HG03457 (cell line): ENCODE measurements around the gene TMEFF2.

Experiments
- ATAC-seq: cut with Tn5 transposase; IDR thresholded peaks from one replicate; pipeline ENCODE4 v1.9.1; 2021; ENCODE audit warnings: moderate number of reproducible peaks; ENCODE audit not compliant: unreplicated experiment

TMEFF2 gene

DNA sequence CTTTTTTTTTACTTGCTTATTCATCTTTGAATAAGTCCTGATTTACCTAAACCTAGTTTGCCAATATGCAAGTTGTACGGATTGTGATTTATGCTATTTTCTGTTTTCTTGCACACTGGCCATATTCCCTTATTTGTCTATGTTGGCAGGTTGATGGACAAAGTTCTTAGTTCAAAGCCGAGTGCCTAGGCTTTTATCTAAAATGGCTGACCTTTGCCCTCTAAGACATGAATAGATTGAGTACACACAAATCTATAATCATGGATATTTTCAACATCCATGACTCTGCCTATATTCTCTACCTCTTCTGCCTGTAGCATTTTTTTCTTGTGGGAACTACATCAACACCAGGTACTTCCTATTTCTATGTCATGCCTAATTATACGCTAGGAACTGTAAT, 171.7 kb downstream of the TMEFF2 start:
- ATAC-seq: no peak

GRCh38 chr2:192017844-192018243, 176.9 kb downstream of the TMEFF2 start:
- ATAC-seq: no peak

- ATAC-seq: no peak
Measured at GRCh38 chr2:192016265-192016664, 178.5 kb downstream of the TMEFF2 start.

DNA sequence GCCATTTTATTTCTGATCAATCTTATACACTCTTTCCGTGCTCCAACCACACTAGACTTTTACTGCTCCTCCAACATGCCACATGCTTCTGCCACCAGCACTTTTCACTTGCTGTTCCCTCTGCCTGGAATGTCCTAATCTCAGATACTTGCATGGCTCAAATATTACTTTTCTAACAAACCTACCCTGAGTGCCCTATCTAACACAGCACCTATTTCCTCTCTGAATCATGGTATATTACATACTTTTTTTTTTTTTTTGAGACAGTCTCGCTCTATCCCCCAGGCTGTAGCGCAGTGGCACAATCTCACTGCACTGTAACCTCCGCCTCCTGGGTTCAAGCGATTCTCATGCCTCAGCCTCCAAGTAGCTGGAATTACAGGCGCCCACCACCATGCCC, 181.5 kb downstream of the TMEFF2 start:
- no peak for ATAC-seq

GRCh38 chr2:192011196-192011595, 183.5 kb downstream of the TMEFF2 start:
- no peak for ATAC-seq

GRCh38 chr2:192010073-192010472, 184.7 kb downstream of the TMEFF2 start:
- ATAC-seq: no peak

- no peak for ATAC-seq
Measured at GRCh38 chr2:192007581-192008228, 187.0 kb downstream of the TMEFF2 start.

GRCh38 chr2:192005211-192005610, 189.5 kb downstream of the TMEFF2 start:
- ATAC-seq: no peak

DNA sequence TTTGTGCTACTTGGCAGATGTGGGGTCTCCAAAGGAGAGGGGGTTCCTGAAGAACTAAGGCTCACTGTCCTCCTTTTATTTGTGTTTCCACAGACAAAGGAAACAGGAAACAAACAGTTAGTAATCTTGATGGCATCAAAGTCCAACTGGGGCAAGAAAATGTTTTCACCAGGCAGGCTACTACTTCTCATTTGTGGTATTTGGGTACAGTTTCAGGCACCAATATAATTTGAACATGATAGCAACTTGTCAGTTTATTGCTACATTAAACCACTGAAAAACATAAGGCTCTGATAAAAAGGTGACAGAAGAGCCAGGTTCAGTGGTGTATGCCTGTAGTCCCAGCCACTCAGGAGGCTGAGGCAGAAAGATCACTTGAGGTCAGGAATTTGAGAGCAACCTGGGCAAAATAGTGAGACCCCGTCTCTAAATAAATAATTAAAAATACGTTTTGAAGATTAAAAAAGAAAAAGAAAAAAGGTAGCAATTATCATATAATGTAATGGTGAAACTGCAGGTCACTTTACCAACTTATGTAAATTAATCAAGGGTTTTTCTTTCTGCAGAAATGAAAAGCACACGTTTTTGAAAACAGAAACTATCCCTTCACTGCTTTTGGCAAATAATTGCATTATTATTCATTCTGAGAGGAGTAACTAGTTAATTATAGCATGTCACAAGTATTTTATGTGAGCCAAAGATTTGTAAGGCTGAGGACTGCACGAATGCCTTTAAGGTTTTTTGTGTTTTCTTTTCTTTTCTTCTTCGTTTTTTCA, 190.4 kb downstream of the TMEFF2 start:
- peak; percentile 59 for ATAC-seq

GRCh38 chr2:192002418-192002817, 192.3 kb downstream of the TMEFF2 start:
- ATAC-seq: no peak

DNA sequence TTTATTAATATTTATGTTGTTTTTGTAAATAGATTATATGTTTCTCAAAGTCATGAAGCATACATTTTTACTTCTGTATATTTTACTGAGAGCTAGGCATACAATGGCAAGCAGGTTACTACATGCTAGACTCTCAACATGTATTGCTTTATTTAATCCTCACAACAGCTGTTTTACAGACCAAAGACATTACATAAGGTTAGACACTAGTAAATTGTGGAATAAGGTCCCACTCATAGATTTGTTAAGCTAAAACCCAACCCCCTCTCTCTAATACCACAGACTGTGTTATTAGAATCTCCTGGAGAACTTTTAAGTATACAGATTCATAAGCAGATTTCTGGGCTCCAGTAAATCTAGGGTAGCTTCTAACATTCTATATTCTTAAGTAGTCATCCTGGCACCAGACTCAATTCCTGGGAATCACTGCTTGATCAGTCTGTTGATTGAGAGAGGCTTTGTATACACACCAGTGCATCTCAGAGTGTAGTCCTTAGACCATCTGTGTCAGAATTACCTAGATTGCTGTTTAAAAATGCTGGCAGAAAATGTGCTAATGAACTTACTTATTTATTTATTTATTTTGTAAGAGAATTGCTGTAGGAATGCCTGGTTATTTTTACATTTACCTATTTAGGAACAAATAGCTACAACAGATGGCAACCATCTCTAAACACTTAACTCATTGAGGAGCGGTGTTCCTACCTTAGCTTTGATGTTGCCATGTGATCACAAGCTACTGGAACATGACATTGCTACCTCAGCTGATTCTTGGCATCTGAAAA, 194.3 kb downstream of the TMEFF2 start:
- ATAC-seq: no peak

DNA sequence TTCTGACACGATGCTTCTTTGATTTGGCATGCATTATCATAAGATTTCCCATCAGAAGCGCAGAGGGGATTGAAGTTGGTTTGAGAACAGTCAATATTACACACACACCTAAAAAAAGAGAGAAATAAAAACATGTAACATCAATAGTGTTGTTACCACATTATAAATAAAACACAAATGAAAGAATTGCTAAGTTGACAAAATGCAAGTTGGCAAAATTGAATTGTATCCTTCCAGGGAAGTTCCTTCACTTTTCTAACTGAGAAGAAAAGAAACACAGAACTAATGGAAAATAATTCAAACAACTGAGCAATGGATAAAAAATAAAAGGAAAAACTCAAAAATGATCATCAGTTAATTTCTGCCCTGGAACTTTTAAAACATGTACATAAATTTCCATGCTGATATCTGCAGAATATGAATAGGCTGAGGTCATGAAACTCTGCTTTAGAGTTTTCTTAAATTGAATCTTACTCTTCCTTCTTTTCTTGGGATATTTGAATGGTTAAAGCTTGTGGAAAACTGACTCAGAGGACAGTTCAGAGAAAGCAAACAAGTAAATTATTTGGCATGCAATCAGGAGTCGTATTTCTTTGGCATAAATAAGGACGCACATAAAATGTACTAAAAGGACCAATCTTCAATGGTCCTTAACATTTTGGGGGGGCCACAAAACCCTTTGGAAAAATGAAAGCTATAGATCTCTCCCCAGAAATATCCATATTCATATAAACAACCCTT, 195.5 kb downstream of the TMEFF2 start:
- ATAC-seq: no peak

GRCh38 chr2:191995285-191995684, 199.4 kb downstream of the TMEFF2 start:
- ATAC-seq: no peak

- no peak for ATAC-seq
Measured at GRCh38 chr2:191994749-191995148, 200.0 kb downstream of the TMEFF2 start.

GRCh38 chr2:191991442-191991841, 203.3 kb downstream of the TMEFF2 start:
- ATAC-seq: no peak

DNA sequence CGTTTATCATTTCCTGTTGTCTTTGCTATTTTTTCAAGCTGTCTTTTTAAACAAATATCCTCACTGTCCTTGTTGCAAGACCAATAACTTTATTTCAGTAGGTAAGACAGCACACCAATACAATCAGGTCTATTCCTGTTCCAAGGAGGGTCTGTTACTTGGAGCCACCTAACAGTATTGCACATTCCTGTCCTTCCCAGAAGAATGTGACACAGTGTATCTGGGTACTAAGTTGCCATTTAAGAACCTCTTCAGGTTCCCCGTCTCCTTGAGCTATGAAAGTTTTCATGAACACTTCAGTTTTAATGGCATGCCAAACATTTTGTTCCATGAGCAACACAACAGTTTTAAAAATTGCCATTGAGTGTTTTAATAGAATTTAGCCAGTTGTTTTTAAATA, 209.0 kb downstream of the TMEFF2 start:
- no peak for ATAC-seq

- ATAC-seq: no peak
Measured at GRCh38 chr2:191983591-191983990, 211.1 kb downstream of the TMEFF2 start.

DNA sequence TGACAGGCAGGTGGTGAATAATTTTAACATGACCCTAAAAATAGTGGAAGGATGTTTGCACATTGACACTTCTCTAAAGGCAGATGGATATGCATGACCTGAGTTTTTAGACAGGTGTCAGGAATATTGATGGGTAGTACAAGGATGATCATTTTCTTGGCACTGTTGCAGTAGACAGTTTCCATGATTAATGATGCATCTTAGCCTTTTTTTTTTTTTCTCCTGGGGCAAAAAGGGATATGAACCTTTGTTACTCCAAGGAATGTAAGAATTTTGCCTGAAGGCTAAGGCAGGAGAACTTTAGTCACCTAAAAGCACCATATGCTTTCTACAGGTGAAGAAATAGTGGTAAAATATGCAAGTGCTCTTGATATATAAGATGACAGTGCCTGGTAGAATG, 211.5 kb downstream of the TMEFF2 start:
- no peak for ATAC-seq

GRCh38 chr2:191981706-191982105, 213.0 kb downstream of the TMEFF2 start:
- ATAC-seq: no peak

DNA sequence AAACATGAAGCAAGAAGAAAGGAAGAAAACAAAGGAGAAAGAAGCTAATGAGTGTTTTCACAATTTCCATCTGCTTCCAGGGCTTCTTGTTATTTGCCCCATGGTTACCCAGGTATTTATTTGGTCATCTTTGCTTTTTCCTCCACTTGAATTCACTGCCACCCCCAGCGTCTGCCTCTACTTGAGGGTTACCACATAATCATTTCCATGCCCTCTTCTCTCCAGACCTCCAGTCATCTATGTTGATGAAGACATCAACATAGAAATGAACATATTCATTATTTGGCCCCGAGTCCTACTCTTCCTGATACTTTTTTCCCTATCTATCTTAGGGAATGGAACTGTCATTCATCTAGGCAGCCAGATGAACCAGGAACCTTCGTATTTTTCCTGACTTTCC, 214.2 kb downstream of the TMEFF2 start:
- ATAC-seq: no peak

GRCh38 chr2:191979221-191979730, 215.5 kb downstream of the TMEFF2 start:
- ATAC-seq: no peak
